ENCODE results near the gene ANKRD45. TPM values are rescaled to one million over a fixed set of nuclear protein-coding genes. Genes with fewer than 3 reads are reported as not detected.
"Not testable (repeated sequence)": the region's sequence is repeated elsewhere in the genome, so short reads cannot be mapped to it uniquely, and the experiment has no call there.

The ANKRD45 gene
- total RNA-seq, 4 donors from 2014 or later = not detected

DNA sequence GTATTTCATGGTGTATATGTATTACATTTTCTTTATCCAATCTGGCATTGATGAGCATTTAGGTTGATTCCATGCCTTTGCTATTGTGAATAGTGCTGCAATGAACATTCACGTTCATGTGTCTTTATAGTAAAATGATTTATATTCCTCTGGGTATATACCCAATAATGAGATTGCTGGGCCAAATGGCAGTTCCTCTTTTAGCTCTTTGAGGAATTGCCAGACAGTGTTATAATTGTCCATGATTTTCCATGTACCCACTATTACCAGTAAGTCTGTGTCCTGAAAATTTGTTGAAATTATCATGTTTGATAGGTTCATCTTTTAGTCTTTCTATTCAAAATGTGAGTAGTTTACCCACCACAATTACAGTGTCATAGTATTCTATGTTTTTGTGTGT is 101.2 kb downstream of the ANKRD45 start:
- no peak overlapping the region for H3K4me3 ChIP-seq
- H3K27me3 ChIP-seq = no peaks in the 10 kb centered on the region
- intact Hi-C loops (cut with DNase I; ENCODE audit: low total_unique reads) = no loop called here
- in situ Hi-C loops (cut with MboI; ENCODE audit: low sequenced_read_pairs in 4 of 4) = no loop called here
- ATAC-seq (no peak), DNase-seq (no peak)
- no peak overlapping the region for H3K27ac ChIP-seq
- no peaks in the 10 kb centered on the region for H3K36me3 ChIP-seq
- H3K9me3 ChIP-seq = no peaks in the 10 kb centered on the region
- no peaks in the 10 kb centered on the region for H3K4me1 ChIP-seq
- TF ChIP-seq, protein P1, sequence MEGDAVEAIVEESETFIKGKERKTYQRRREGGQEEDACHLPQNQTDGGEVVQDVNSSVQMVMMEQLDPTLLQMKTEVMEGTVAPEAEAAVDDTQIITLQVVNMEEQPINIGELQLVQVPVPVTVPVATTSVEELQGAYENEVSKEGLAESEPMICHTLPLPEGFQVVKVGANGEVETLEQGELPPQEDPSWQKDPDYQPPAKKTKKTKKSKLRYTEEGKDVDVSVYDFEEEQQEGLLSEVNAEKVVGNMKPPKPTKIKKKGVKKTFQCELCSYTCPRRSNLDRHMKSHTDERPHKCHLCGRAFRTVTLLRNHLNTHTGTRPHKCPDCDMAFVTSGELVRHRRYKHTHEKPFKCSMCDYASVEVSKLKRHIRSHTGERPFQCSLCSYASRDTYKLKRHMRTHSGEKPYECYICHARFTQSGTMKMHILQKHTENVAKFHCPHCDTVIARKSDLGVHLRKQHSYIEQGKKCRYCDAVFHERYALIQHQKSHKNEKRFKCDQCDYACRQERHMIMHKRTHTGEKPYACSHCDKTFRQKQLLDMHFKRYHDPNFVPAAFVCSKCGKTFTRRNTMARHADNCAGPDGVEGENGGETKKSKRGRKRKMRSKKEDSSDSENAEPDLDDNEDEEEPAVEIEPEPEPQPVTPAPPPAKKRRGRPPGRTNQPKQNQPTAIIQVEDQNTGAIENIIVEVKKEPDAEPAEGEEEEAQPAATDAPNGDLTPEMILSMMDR (IDR thresholded peaks at IDR 0.05 in 4 of 5, conservative IDR thresholded peaks at IDR 0.05 in 1 of 5) = no peak
- no peak for TF ChIP-seq POLR2A (IDR thresholded peaks at IDR 0.05)

- ATAC-seq; DNase-seq; in situ Hi-C loops (cut with MboI; ENCODE audit: low sequenced_read_pairs in 4 of 4); H3K27me3 ChIP-seq; H3K4me1 ChIP-seq; H3K27ac ChIP-seq; H3K9me3 ChIP-seq; intact Hi-C loops (cut with DNase I; ENCODE audit: low total_unique reads); H3K36me3 ChIP-seq; H3K4me3 ChIP-seq: not testable (repeated sequence)
These were observed 105.8 kb downstream of the ANKRD45 start for GRCh38 chr1:173563846-173564245.

DNA sequence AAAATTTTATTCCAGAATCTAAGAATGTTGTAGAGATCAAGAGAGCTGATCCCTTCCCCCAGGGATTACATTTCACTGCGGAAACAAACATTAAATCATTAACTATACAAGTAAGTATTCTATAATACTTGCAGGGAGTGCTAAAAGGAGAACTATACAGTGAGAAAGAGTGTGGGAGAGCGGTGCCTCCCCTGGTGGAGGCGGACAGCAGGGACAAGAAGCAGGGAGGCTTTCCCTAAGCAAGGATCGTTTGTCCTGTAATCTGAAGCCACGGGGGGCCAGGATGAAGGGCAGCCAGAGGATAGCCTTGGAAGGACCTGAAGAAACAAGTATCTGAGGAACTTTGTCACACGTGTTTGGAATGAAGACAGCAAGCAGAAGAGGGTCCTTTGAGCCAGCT is 106.8 kb downstream of the ANKRD45 start:
- no peaks in the 10 kb centered on the region for H3K36me3 ChIP-seq
- no peaks in the 10 kb centered on the region for H3K9me3 ChIP-seq
- H3K27ac ChIP-seq = no peak overlapping the region
- H3K27me3 ChIP-seq = no peaks in the 10 kb centered on the region
- H3K4me3 ChIP-seq = no peak overlapping the region
- in situ Hi-C loops (cut with MboI; ENCODE audit: low sequenced_read_pairs in 4 of 4) = no loop called here
- intact Hi-C loops (cut with DNase I; ENCODE audit: low total_unique reads) = no loop called here
- ATAC-seq = no peak
- TF ChIP-seq POLR2A (IDR thresholded peaks at IDR 0.05) = no peak
- TF ChIP-seq, protein P1 (IDR thresholded peaks at IDR 0.05 in 4 of 5, conservative IDR thresholded peaks at IDR 0.05 in 1 of 5) = no peak
- no peak for DNase-seq
- no peaks in the 10 kb centered on the region for H3K4me1 ChIP-seq

DNA sequence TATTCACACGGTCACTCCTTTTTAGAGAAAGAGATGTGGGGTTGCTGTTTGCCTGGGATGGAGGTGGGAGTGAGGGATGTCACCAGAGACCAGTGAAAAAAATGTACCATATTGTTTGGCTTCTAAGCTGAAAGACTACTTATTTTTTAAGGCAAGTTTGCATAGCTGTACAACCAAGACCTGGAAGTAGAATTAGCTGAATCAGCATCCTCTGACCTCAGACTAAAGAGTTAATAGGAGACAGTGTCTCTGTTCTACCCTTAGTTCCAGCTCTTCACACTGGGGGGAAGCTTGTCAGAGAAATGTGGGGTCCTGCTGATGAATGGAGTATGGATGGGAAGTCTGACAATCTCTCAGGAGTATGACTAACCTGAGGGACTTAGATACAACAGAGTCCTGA is 108.4 kb downstream of the ANKRD45 start:
- Histone ChIP-seq H3K9me3 (no peaks in the 10 kb centered on the region), H3K4me3 (no peak overlapping the region), H3K27me3 (no peaks in the 10 kb centered on the region), H3K36me3 (no peaks in the 10 kb centered on the region), H3K27ac (no peak overlapping the region), H3K4me1 (no peaks in the 10 kb centered on the region)
- TF ChIP-seq POLR2A (IDR thresholded peaks at IDR 0.05) = no peak
- TF ChIP-seq, protein P1 (IDR thresholded peaks at IDR 0.05 in 4 of 5, conservative IDR thresholded peaks at IDR 0.05 in 1 of 5) = no peak
- no peak for ATAC-seq
- in situ Hi-C loops (cut with MboI; ENCODE audit: low sequenced_read_pairs in 4 of 4) (no loop called here), intact Hi-C loops (cut with DNase I; ENCODE audit: low total_unique reads) (no loop called here)
- no peak for DNase-seq

- intact Hi-C loops (cut with DNase I; ENCODE audit: low total_unique reads) = no loop called here
- no peak overlapping the region for H3K4me3 ChIP-seq
- TF ChIP-seq, protein P1 (IDR thresholded peaks at IDR 0.05 in 4 of 5, conservative IDR thresholded peaks at IDR 0.05 in 1 of 5) = no peak
- no peak for TF ChIP-seq POLR2A (IDR thresholded peaks at IDR 0.05)
- in situ Hi-C loops (cut with MboI; ENCODE audit: low sequenced_read_pairs in 4 of 4) = no loop called here
- no peaks in the 10 kb centered on the region for H3K4me1 ChIP-seq
- H3K36me3 ChIP-seq = no peaks in the 10 kb centered on the region
- H3K27ac ChIP-seq = no peak overlapping the region
- no peak for DNase-seq
- H3K9me3 ChIP-seq = no peaks in the 10 kb centered on the region
- ATAC-seq = no peak
- H3K27me3 ChIP-seq = no peaks in the 10 kb centered on the region
These were observed 109.3 kb downstream of the ANKRD45 start for GRCh38 chr1:173560285-173560880.

Other genes starting within 250 kb of the ANKRD45 start
- 100 to 1,000 TPM; 493 to 573 (median 554) TPM for gene PRDX6, start 192.5 kb downstream of the ANKRD45 start, total RNA-seq
- gene SLC9C2, start 66.8 kb downstream of the ANKRD45 start, total RNA-seq = not detected
- gene TEX50, start 34.5 kb downstream of the ANKRD45 start, total RNA-seq = not detected
- gene KLHL20, start 45.1 kb upstream of the ANKRD45 start, total RNA-seq = 10 to 100 TPM; 15.9 to 23.9 (median 23.4) TPM
- 1 to 10 TPM; 4.3 to 8.9 (median 8.2) TPM for gene DARS2, start 154.8 kb upstream of the ANKRD45 start, total RNA-seq
- gene CENPL, start 155.0 kb upstream of the ANKRD45 start, total RNA-seq = 1 to 10 TPM; 1.1 to 5.0 (median 3.4) TPM
- gene GAS5, start 198.1 kb upstream of the ANKRD45 start, total RNA-seq = 100 to 1,000 TPM in 2 of 4 donors, 10 to 100 TPM in 2; 91.9 to 138 (median 98.4) TPM
- 10 to 100 TPM in 1 of 4 donors, 1 to 10 TPM in 3; 3.5 to 13.3 (median 4.0) TPM for gene ZBTB37, start 198.5 kb upstream of the ANKRD45 start, total RNA-seq
- 1 to 10 TPM in 3 of 4 donors, not detected in 1; 1.7 to 4.5 (median 2.2) TPM for gene SERPINC1, start 247.5 kb upstream of the ANKRD45 start, total RNA-seq

All from gastrocnemius medialis (tissue), 4 donors.